Smooth muscle cell of bladder (primary cell): ENCODE measurements around the gene RGS7BP. TPM values are rescaled to one million over a fixed set of nuclear protein-coding genes. Genes with fewer than 3 reads are reported as not detected.

Experiments
- total RNA-seq: library from RNA; depleted of rRNA; stranded (reverse); fragments of >200 nt; gene quantifications from 2 replicates; pipeline ENCODE4 v1.2.3, GENCODE V29; 2014

RGS7BP gene
- total RNA-seq, result under 0.01 TPM in 2 replicates

DNA sequence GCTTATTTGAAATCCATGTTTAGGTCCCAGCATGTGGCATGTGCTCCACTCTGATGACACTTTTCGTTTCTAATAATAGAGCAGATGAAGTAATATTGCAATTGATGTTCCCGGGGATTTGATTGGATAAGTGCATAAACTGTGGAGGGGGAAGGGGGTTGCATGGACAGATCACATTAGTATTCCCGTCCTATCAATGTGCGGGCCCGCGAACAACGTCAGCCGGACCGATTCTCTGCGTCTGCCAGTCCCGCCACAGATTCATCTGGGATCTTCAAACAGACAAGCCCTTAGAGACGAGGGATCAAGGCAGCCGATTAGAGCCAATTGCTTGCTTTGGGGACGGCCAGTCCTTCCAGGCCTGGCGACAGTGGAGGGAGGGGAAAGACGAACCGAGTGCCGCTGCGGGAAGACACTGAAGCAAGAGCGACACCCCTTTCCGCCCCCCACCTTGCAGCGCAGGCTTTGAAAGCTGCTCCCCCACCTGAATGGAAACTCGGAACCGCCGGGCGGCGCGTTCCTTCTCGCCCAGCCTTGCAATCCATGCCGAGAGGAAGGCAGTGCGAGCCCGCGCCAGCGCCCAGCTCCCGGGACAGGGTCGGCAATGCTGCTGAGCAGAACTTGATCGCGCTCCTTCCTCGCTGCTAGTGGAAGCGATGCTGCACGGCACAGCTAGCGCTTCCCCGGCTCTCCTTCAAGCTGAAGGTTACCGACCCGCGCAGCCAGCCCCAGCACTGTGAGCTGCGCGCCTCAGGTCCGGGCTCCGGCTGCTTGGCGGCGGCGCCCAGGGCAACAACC, at the start of gene RGS7BP:
Gene RGS7BP, plus strand, starts transcription at position 247 of the 798 bp plus-strand sequence. CDS start 610 bp downstream, outside the sequence.

Other genes starting within 250 kb of the RGS7BP start
- not detected in 2 replicates for gene SHISAL2B, start 184.5 kb downstream of the RGS7BP start, total RNA-seq